ENCODE measurements around the gene VSTM2B.

GRCh38 chr19:29544656-29545360, 19.0 kb downstream of the VSTM2B start:
- TF ChIP-seq OSR1 (CRISPR knock-in tag; IDR thresholded peaks at IDR 0.05) (no peak), ZFP3 (CRISPR knock-in tag; IDR thresholded peaks at IDR 0.05) (no peak), PATZ1 (CRISPR knock-in tag; IDR thresholded peaks at IDR 0.05; ENCODE audit: borderline replicate concordance) (no peak), CSDC2 (CRISPR knock-in tag; IDR thresholded peaks at IDR 0.05) (no peak), ZFP30 (CRISPR knock-in tag; IDR thresholded peaks at IDR 0.05) (no peak), ARNTL (CRISPR knock-in tag; IDR thresholded peaks at IDR 0.05; ENCODE audit: borderline replicate concordance, low read depth) (no peak), POU6F1 (CRISPR knock-in tag; IDR thresholded peaks at IDR 0.05; ENCODE audit: borderline replicate concordance, low read depth) (no peak), CREB5 (CRISPR knock-in tag; IDR thresholded peaks at IDR 0.05; ENCODE audit: low read depth) (no peak), ESRRG (CRISPR knock-in tag; IDR thresholded peaks at IDR 0.05) (no peak), RARB (CRISPR knock-in tag; IDR thresholded peaks at IDR 0.05) (no peak), TOX (CRISPR knock-in tag; IDR thresholded peaks at IDR 0.05; ENCODE audit: borderline replicate concordance) (no peak), ZNF8 (CRISPR knock-in tag; IDR thresholded peaks at IDR 0.05) (no peak), CSRNP3 (CRISPR knock-in tag; IDR thresholded peaks at IDR 0.05) (no peak)

All from SK-N-SH treated with all-trans-retinoic acid at 6 μM for 48 hours (cell line).